Gastroesophageal sphincter (tissue), 4 donors: ENCODE data around the gene AAK1. TPM values are rescaled to one million over a fixed set of nuclear protein-coding genes. Genes with fewer than 3 reads are reported as not detected.
A peak's percentile ranks its signal among the peaks of the same experiment; 100 is the strongest.

Experiments used
- ATAC-seq: fragments of 150-250 bp; one replicate; pipeline ENCODE4 v1.9.1; 2016; ENCODE audit warnings: mild to moderate bottlenecking, moderate library complexity
- H3K27ac ChIP-seq, 4 donors: fragments of 200-600 bp; sonication (generic) in 3 of 4; 1 replicate in 3 of 4; 2 replicates in 1 of 4; pipeline ENCODE4 v1.5.1; 2016 to 2019
- H3K27me3 ChIP-seq: fragments of 200-600 bp; sonication (generic); one replicate; pipeline ENCODE4 v1.5.1; 2019
- H3K36me3 ChIP-seq, 2 donors: fragments of 200-600 bp; sonication (generic); one replicate each; pipeline ENCODE4 v1.5.1; 2019; ENCODE audit warnings: control low read depth in 1 of 2
- H3K4me1 ChIP-seq, 3 donors: fragments of 200-600 bp; sonication (generic); 1 replicate in 2 of 3; 2 replicates in 1 of 3; pipeline ENCODE4 v1.5.1; 2016 to 2019; ENCODE audit warnings: control low read depth in 2 of 3
- H3K4me3 ChIP-seq, 2 donors: fragments of 200-600 bp; sonication (generic); one replicate each; pipeline ENCODE4 v1.5.1; 2019; ENCODE audit warnings: mild to moderate bottlenecking in 1 of 2, moderate library complexity in 1 of 2
- H3K9me3 ChIP-seq, 3 donors: fragments of 200-600 bp; sonication (generic); one replicate each; pipeline ENCODE4 v1.5.1; 2017 to 2019; ENCODE audit warnings: control low read depth in 2 of 3
- CTCF ChIP-seq, 4 experiments: fragments of 200-600 bp in 2 of 4; fragments of 450-650 bp in 2 of 4; sonication (generic) in 1 of 4; IDR thresholded peaks; one replicate each; pipeline ENCODE4 v1.5.1; 2017 to 2019; ENCODE audit warnings: antibody characterized with exemption in 4 of 4, mild to moderate bottlenecking in 2 of 4, moderate library complexity in 2 of 4
- EP300 ChIP-seq: sonication (generic); formaldehyde crosslinking; IDR thresholded peaks from one replicate; pipeline ENCODE4 v1.6.1; 2017; ENCODE audit warnings: antibody characterized with exemption, mild to moderate bottlenecking
- POLR2A ChIP-seq, 2 donors: fragments of 450-650 bp; IDR thresholded peaks; one replicate each; pipeline ENCODE4 v1.6.1; 2017; ENCODE audit warnings: antibody characterized with exemption in 2 of 2, mild to moderate bottlenecking in 2 of 2, moderate library complexity in 1 of 2
- POLR2AphosphoS5 ChIP-seq: sonication (generic); formaldehyde crosslinking; IDR thresholded peaks from one replicate; pipeline ENCODE4 v1.6.1; 2017; ENCODE audit warnings: antibody characterized with exemption
- WGBS, 2 donors: methylation state at CpG; one replicate each; pipeline ENCODE4 v1.1.5; 2018; ENCODE audit warnings: low coverage in 1 of 2; 5-methylcytosine and 5-hydroxymethylcytosine counted together
- total RNA-seq, 4 donors: library from RNA; depleted of rRNA; stranded (reverse); fragments of >200 nt; gene quantifications; one replicate each; pipeline ENCODE4 v1.1.0, GENCODE V29; 2016

The AAK1 gene
- total RNA-seq: 10 to 100 TPM; 32.3 to 55.9 (median 49.6) TPM

- H3K27ac ChIP-seq: peak within 1 kb of the TSS; percentile 83 to 96 (median 92)
- no peaks in the 10 kb centered on the region for H3K36me3 ChIP-seq
- 0% methylated on average over 1 to 17 of the region's 81 CpGs for WGBS, 2 donors
- TF ChIP-seq POLR2AphosphoS5: peak; percentile 70
- peak; percentile 87 to 89 for TF ChIP-seq POLR2A (IDR thresholded peaks at IDR 0.05)
- peak in 2 of 4 experiments; percentile 7 to 39 for TF ChIP-seq CTCF (IDR thresholded peaks at IDR 0.05)
- no peak for TF ChIP-seq EP300
- peak; percentile 95 for ATAC-seq
- H3K4me1 ChIP-seq: peaks cover 0 to 53% (median 23%) of the 10 kb centered on the region in 3 donors
- peak within 1 kb of the TSS; percentile 76 to 88 for H3K4me3 ChIP-seq
- no peaks in the 10 kb centered on the region for H3K9me3 ChIP-seq
- no peaks in the 10 kb centered on the region for H3K27me3 ChIP-seq
Measured at GRCh38 chr2:69643602-69644505, at the start of gene AAK1. Gene AAK1 (minus strand): TSS chr2:69643739. CDS start chr2:69643040, 699 bp downstream.

GRCh38 chr2:69692424-69692823 is 48.9 kb upstream of the AAK1 start:
- H3K4me1 ChIP-seq: peaks cover 0 to 15% (median 0%) of the 10 kb centered on the region in 3 donors
- H3K27me3 ChIP-seq: no peaks in the 10 kb centered on the region
- no peak overlapping the region for H3K4me3 ChIP-seq
- no peaks in the 10 kb centered on the region for H3K9me3 ChIP-seq
- no peak for ATAC-seq
- TF ChIP-seq POLR2A (IDR thresholded peaks at IDR 0.05) (no peak), CTCF (IDR thresholded peaks at IDR 0.05) (no peak), POLR2AphosphoS5 (no peak), EP300 (no peak)
- no peak overlapping the region for H3K27ac ChIP-seq
- no peaks in the 10 kb centered on the region for H3K36me3 ChIP-seq
- WGBS, 2 donors: 94 to 96% methylated on average over 2 of the region's 2 CpGs

- ATAC-seq: no peak
- Histone ChIP-seq H3K4me3 (no peak overlapping the region), H3K27me3 (no peaks in the 10 kb centered on the region), H3K4me1 (peaks cover 0 to 5% (median 0%) of the 10 kb centered on the region in 3 donors), H3K36me3 (no peaks in the 10 kb centered on the region), H3K27ac (no peak overlapping the region), H3K9me3 (no peaks in the 10 kb centered on the region)
- 100% methylated on average over 2 of the region's 2 CpGs for WGBS, 2 donors
- no peak for TF ChIP-seq EP300
- TF ChIP-seq CTCF (IDR thresholded peaks at IDR 0.05): no peak
- TF ChIP-seq POLR2AphosphoS5: no peak
- no peak for TF ChIP-seq POLR2A (IDR thresholded peaks at IDR 0.05)
Measured at GRCh38 chr2:69689969-69690368, 46.4 kb upstream of the AAK1 start.

- Histone ChIP-seq H3K36me3 (no peaks in the 10 kb centered on the region), H3K27me3 (no peaks in the 10 kb centered on the region), H3K9me3 (no peaks in the 10 kb centered on the region), H3K4me3 (no peak overlapping the region), H3K4me1 (no peaks in the 10 kb centered on the region), H3K27ac (no peak overlapping the region)
- ATAC-seq: no peak
- WGBS, 2 donors: 78 to 90% methylated on average over 3 of the region's 3 CpGs
- TF ChIP-seq CTCF (IDR thresholded peaks at IDR 0.05) (no peak), POLR2A (IDR thresholded peaks at IDR 0.05) (no peak), EP300 (no peak), POLR2AphosphoS5 (no peak)
Measured at GRCh38 chr2:69689466-69689865, 45.9 kb upstream of the AAK1 start.
